Peyer's patch (tissue), 4 donors: ENCODE measurements around the gene FGFRL1.

Source experiments
- POLR2A ChIP-seq, 2 donors: fragments of 450-650 bp; IDR thresholded peaks; one replicate each; pipeline ENCODE4 v1.5.1; 2017; ENCODE audit warnings: antibody characterized with exemption in 2 of 2, mild to moderate bottlenecking in 2 of 2, moderate library complexity in 2 of 2
- TF ChIP-seq, protein P1 (sequence below), 6 experiments: fragments of 450-650 bp in 4 of 6; fragments of 200-600 bp in 2 of 6; sonication (generic) in 1 of 6; IDR thresholded peaks; one replicate each; pipeline ENCODE4 v1.5.1; 2017 to 2019; ENCODE audit warnings: antibody characterized with exemption in 6 of 6, mild to moderate bottlenecking in 3 of 6, moderate library complexity in 1 of 6

DNA sequence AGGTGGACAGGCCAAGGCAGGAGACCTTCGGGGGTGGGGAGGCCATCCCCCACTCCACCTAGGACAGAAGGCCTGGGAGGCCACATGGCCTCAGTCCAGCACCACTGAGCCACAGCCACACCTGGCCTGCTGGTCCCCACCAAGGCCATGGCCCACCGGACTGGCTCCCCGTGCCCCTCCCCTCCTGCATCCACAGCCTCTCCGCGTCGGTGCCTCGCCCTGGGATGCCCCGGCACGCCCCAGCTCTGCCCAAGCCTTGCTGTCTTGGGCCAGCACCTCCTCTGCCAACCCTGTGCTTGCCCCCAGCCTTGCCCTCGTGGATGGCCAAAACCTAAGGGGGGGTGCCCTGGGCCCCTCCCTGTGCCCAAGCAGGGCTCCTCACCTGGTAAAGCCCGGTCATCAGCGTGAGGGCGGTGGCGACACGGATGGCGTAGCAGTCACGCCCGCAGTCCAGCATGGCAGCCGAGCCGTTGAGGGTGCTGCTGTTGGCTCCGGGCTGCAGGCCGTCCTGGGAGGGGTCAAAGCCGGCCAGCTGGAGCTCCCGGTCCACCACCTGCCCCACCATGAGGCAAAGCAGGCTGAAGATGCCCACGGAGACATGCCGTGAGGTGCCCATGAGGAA, 20.6 kb upstream of the FGFRL1 start:
- TF ChIP-seq, protein P1, sequence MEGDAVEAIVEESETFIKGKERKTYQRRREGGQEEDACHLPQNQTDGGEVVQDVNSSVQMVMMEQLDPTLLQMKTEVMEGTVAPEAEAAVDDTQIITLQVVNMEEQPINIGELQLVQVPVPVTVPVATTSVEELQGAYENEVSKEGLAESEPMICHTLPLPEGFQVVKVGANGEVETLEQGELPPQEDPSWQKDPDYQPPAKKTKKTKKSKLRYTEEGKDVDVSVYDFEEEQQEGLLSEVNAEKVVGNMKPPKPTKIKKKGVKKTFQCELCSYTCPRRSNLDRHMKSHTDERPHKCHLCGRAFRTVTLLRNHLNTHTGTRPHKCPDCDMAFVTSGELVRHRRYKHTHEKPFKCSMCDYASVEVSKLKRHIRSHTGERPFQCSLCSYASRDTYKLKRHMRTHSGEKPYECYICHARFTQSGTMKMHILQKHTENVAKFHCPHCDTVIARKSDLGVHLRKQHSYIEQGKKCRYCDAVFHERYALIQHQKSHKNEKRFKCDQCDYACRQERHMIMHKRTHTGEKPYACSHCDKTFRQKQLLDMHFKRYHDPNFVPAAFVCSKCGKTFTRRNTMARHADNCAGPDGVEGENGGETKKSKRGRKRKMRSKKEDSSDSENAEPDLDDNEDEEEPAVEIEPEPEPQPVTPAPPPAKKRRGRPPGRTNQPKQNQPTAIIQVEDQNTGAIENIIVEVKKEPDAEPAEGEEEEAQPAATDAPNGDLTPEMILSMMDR (IDR thresholded peaks at IDR 0.05) = no peak
- TF ChIP-seq POLR2A (IDR thresholded peaks at IDR 0.05) = no peak
